WERI-Rb-1 (cell line): ENCODE data around the gene CST6.
A peak's percentile ranks its signal among the peaks of the same experiment; 100 is the strongest.

ENCODE experiments used
- DNase-seq: peaks from one replicate; pipeline ENCODE4 v3.0.0-alpha.2; 2020
- H3K27ac ChIP-seq: fragments of 250-450 bp; sonication (Bioruptor Pico); 2 replicates; pipeline ENCODE4 v1.5.1; 2020; ENCODE audit warnings: mild to moderate bottlenecking, moderate library complexity
- H3K27me3 ChIP-seq: fragments of 250-450 bp; sonication (Bioruptor Pico); 2 replicates; pipeline ENCODE4 v1.5.1; 2021; ENCODE audit warnings: mild to moderate bottlenecking, low read depth, moderate library complexity; ENCODE audit not compliant: insufficient read depth, severe bottlenecking
- H3K36me3 ChIP-seq: fragments of 250-450 bp; sonication (Bioruptor Pico); 2 replicates; pipeline ENCODE4 v1.5.1; 2020; ENCODE audit warnings: mild to moderate bottlenecking, moderate library complexity
- H3K4me3 ChIP-seq: 2 replicates; pipeline ENCODE4 v1.5.1; 2011; ENCODE audit warnings: low read depth, mild to moderate bottlenecking, control low read depth, low read length
- H3K9me3 ChIP-seq: fragments of 250-450 bp; sonication (Bioruptor Pico); 2 replicates; pipeline ENCODE4 v1.5.1; 2021; ENCODE audit warnings: mild to moderate bottlenecking, moderate library complexity; ENCODE audit not compliant: severe bottlenecking
- TF ChIP-seq, protein P1 (sequence below): IDR thresholded peaks from 2 replicates; pipeline ENCODE4 v1.5.1; 2011; ENCODE audit warnings: low read depth, mild to moderate bottlenecking, control low read depth, inconsistent platforms, low read length

The CST6 gene

DNA sequence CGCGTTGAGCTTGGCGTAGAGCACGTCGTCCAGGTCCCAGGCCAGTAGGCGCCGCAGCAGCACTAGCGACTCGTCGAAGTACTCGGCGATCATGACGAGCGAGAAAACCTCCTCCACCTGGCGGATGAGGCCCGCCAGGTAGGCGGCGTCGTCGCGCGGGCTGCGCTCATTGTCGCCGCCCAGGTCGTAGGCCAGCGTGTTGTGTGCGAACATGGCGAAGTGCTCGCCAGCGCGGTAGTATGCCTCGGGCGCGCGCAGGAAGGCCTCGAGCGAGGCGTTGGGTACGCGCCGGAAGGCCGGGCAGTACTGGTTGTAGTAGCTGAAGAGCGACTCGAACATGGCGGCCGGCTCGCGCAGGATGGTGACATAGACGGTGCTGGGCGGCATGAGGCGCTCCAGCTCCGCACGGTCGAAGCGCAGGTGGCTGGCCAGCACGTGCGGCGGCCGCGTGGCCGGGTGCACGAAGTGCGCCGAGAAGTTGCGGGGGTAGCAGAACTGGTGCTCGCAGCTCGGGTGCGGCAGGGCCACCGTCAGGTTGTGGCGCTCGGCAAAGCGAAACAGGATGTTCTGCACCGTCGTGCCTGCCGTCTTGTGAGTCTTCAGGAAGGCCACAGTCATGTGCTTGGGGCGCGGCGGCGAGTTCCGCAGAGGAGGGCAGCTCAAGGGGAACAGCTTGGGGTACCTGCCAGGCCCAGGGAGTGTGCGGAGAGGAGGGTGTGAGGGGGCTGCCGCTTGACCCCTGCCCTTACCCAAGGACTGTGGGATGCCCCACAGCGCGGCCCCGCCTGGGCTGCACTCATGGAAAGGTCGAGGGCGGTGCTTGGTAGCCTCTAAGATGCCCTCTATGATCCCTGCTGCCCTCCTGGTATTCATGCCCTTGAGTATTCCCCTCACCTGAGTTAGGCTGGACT lies 31.4 kb downstream of the CST6 start:
- no peak overlapping the region for H3K4me3 ChIP-seq
- no peaks in the 10 kb centered on the region for H3K9me3 ChIP-seq
- TF ChIP-seq, protein P1, sequence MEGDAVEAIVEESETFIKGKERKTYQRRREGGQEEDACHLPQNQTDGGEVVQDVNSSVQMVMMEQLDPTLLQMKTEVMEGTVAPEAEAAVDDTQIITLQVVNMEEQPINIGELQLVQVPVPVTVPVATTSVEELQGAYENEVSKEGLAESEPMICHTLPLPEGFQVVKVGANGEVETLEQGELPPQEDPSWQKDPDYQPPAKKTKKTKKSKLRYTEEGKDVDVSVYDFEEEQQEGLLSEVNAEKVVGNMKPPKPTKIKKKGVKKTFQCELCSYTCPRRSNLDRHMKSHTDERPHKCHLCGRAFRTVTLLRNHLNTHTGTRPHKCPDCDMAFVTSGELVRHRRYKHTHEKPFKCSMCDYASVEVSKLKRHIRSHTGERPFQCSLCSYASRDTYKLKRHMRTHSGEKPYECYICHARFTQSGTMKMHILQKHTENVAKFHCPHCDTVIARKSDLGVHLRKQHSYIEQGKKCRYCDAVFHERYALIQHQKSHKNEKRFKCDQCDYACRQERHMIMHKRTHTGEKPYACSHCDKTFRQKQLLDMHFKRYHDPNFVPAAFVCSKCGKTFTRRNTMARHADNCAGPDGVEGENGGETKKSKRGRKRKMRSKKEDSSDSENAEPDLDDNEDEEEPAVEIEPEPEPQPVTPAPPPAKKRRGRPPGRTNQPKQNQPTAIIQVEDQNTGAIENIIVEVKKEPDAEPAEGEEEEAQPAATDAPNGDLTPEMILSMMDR, result no peak
- no peak for DNase-seq
- no peaks in the 10 kb centered on the region for H3K27me3 ChIP-seq
- H3K27ac ChIP-seq, result no peak overlapping the region
- H3K36me3 ChIP-seq, result peaks cover 50% of the 10 kb centered on the region

GRCh38 chr11:66044757-66045156 lies 32.9 kb downstream of the CST6 start:
- DNase-seq, result no peak
- H3K4me3 ChIP-seq, result no peak overlapping the region
- TF ChIP-seq, protein P1, result no peak
- peaks cover 50% of the 10 kb centered on the region for H3K36me3 ChIP-seq
- no peaks in the 10 kb centered on the region for H3K9me3 ChIP-seq
- H3K27me3 ChIP-seq, result no peaks in the 10 kb centered on the region
- peak overlapping the region; percentile 77 for H3K27ac ChIP-seq

DNA sequence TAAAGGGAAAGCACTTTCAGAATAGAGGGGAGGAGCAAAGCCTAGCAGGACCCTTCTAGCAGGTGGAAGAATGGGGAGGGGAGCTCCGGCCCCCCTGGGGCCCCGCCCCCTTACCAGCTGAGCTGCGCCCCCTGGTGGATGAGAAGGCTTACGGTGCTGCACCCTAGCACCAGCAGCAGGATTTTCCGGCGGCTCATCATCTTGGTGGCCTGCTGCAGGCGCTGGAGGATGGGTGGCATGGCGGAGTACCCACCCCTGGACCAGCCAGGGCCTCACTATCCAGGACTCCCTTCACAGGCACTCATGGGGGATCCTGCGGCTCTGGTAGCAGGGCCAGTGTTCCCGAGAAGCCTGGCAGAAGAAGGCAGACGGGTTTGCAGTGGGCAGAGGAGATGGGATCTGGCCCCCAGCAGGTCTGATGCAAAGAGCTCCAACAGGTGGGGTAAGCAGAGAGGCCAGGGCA lies 33.4 kb downstream of the CST6 start:
- H3K36me3 ChIP-seq, result peaks cover 47% of the 10 kb centered on the region
- no peaks in the 10 kb centered on the region for H3K27me3 ChIP-seq
- H3K27ac ChIP-seq, result peak overlapping the region; percentile 77
- H3K4me3 ChIP-seq, result no peak overlapping the region
- TF ChIP-seq, protein P1, result peak; percentile 95
- DNase-seq, result peak; percentile 89
- H3K9me3 ChIP-seq, result no peaks in the 10 kb centered on the region

GRCh38 chr11:66046901-66047300 lies 35.1 kb downstream of the CST6 start:
- Histone ChIP-seq H3K27ac (peak overlapping the region; percentile 77), H3K36me3 (peaks cover 30% of the 10 kb centered on the region), H3K4me3 (peak overlapping the region; percentile 5; the same call in 1 of the 2 replicates), H3K27me3 (no peaks in the 10 kb centered on the region), H3K9me3 (no peaks in the 10 kb centered on the region)
- TF ChIP-seq, protein P1, result no peak
- peak; percentile 94 for DNase-seq

DNA sequence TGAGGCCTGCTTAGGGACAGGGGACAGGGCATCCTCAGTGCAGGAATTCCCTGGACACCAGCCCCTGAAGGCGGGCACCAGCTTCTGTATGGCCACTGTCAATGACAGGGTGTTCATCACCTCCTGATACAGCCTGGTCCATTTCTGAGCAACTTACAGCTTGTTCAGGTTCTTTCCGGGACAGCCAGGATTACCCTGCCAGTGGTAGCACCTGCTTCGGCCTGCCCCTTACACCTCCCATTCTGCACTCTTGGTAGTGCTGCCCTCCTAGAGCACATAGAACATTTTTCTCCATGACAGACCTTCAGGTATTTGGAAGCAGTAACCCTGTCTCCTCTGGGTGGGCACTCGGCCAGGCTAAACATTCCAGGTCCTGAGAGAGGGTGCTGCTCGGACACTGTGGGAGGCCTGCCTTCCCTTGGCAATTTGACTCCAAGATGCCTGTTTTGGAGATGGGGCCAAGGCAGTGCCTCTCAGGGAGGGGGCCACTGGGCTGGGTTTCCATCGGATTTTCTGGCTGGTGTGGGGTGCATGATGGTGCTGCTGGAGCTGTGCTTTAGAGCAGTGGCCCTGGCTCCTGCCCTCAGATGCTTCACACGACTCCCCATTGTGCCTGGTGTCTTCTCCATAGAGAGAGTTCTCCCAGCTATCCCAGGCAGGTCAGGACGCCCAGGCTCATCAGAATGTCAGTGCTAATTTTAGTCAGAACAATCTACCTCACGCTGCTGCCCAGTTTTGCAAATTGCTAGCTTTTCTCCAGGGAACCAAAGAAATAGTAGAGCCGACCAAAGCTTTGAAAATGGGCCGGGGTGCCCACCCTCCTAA lies 35.9 kb downstream of the CST6 start:
- TF ChIP-seq, protein P1, result no peak
- Histone ChIP-seq H3K27ac (peak overlapping the region; percentile 77), H3K36me3 (peaks cover 28% of the 10 kb centered on the region), H3K27me3 (no peaks in the 10 kb centered on the region), H3K9me3 (no peaks in the 10 kb centered on the region), H3K4me3 (peak overlapping the region; percentile 53)
- no peak for DNase-seq
